ENCODE data around the gene OSGIN1. TPM values are rescaled to one million over a fixed set of nuclear protein-coding genes. Genes with fewer than 3 reads are reported as not detected.

OSGIN1 gene
- total RNA-seq, 6 experiments from 2014 or later = 40.1 to 170 (median 53.9) TPM

- H3K36me3 ChIP-seq = peaks cover 0 to 41% (median 19%) of the 10 kb centered on the region in 4 donors
- 12% methylated on average over 5 of the region's 9 CpGs for WGBS (ENCODE audit: insufficient coverage, low coverage, low lambda C conversion rate, missing lambda C conversion rate)
- H3K9me3 ChIP-seq = no peaks in the 10 kb centered on the region
- peak overlapping the region; percentile 65 to 93 (median 90) for H3K27ac ChIP-seq
- TF ChIP-seq CTCF (IDR thresholded peaks at IDR 0.05) (no peak), POLR2A (IDR thresholded peaks at IDR 0.05) (peak; percentile 64)
- H3K27me3 ChIP-seq = no peaks in the 10 kb centered on the region
- DNase-seq = peak in 2 of 3 donors; percentile 73 to 75
- intact Hi-C loops (cut with DNase I) = no loop called here
- peaks cover 0 to 31% (median 3%) of the 10 kb centered on the region in 4 donors for H3K4me1 ChIP-seq
- peak in 3 of 4 donors; percentile 22 to 55 (median 41) for ATAC-seq
- peak overlapping the region; percentile 76 to 84 (median 78) for H3K4me3 ChIP-seq
Observed at GRCh38 chr16:83954577-83955016, 1.6 kb downstream of the OSGIN1 start.

GRCh38 chr16:83955218-83956130 lies 2.4 kb downstream of the OSGIN1 start:
- H3K4me1 ChIP-seq = peaks cover 0 to 27% (median 3%) of the 10 kb centered on the region in 4 donors
- H3K9me3 ChIP-seq = no peaks in the 10 kb centered on the region
- intact Hi-C loops (cut with DNase I) = no loop called here
- no peak for DNase-seq
- peak overlapping the region; percentile 65 to 93 (median 90) for H3K27ac ChIP-seq
- TF ChIP-seq CTCF (IDR thresholded peaks at IDR 0.05) (no peak), POLR2A (IDR thresholded peaks at IDR 0.05) (no peak)
- 30% methylated on average over 7 of the region's 23 CpGs for WGBS (ENCODE audit: insufficient coverage, low coverage, low lambda C conversion rate, missing lambda C conversion rate)
- no peak for ATAC-seq
- no peaks in the 10 kb centered on the region for H3K27me3 ChIP-seq
- H3K36me3 ChIP-seq = peaks cover 0 to 50% (median 24%) of the 10 kb centered on the region in 4 donors
- H3K4me3 ChIP-seq = peak overlapping the region; percentile 76 to 84 (median 78)

GRCh38 chr16:83956336-83957289 lies 3.6 kb downstream of the OSGIN1 start:
- 35% methylated on average over 10 of the region's 22 CpGs for WGBS (ENCODE audit: insufficient coverage, low coverage, low lambda C conversion rate, missing lambda C conversion rate)
- TF ChIP-seq CTCF (IDR thresholded peaks at IDR 0.05) (peak; percentile 55 to 79 (median 72)), POLR2A (IDR thresholded peaks at IDR 0.05) (no peak)
- H3K27me3 ChIP-seq = no peaks in the 10 kb centered on the region
- no peak overlapping the region for H3K4me3 ChIP-seq
- peaks cover 0 to 61% (median 30%) of the 10 kb centered on the region in 4 donors for H3K36me3 ChIP-seq
- intact Hi-C loops (cut with DNase I) = no loop called here
- ATAC-seq (peak; percentile 9 to 21 (median 20)), DNase-seq (peak; percentile 83 to 87 (median 86))
- H3K9me3 ChIP-seq = no peaks in the 10 kb centered on the region
- H3K4me1 ChIP-seq = peaks cover 0 to 27% (median 3%) of the 10 kb centered on the region in 4 donors
- H3K27ac ChIP-seq = no peak overlapping the region

- no peak for DNase-seq
Observed at GRCh38 chr16:83957296-83957855, 4.3 kb downstream of the OSGIN1 start.

More at GRCh38 chr16:83957296-83957855, 4.3 kb downstream of the OSGIN1 start:
- peaks cover 0 to 69% (median 35%) of the 10 kb centered on the region in 4 donors for H3K36me3 ChIP-seq
- 69% methylated on average over 8 of the region's 14 CpGs for WGBS (ENCODE audit: insufficient coverage, low coverage, low lambda C conversion rate, missing lambda C conversion rate)
- H3K9me3 ChIP-seq = no peaks in the 10 kb centered on the region
- ATAC-seq = no peak
- H3K27ac ChIP-seq = no peak overlapping the region
- no peaks in the 10 kb centered on the region for H3K27me3 ChIP-seq
- TF ChIP-seq POLR2A (IDR thresholded peaks at IDR 0.05) (no peak), CTCF (IDR thresholded peaks at IDR 0.05) (no peak)
- H3K4me1 ChIP-seq = peaks cover 0 to 24% (median 1%) of the 10 kb centered on the region in 4 donors
- intact Hi-C loops (cut with DNase I) = no loop called here
- H3K4me3 ChIP-seq = no peak overlapping the region

All from right lobe of liver (tissue), 6 donors.